AG04449 (cell line): ENCODE measurements around the gene NAALADL1.

ENCODE experiments used
- CTCF ChIA-PET: fragments of 350-600 bp; formaldehyde crosslinking; extraction: SDS; loops from one replicate; lab custom pipeline; 2021; ENCODE audit warnings: antibody characterized with exemption; lab: Yijun Ruan, JAX
- POLR2A ChIA-PET: fragments of 400-600, 350-600 bp; formaldehyde crosslinking; extraction: SDS; loops from one replicate; lab custom pipeline; 2020; ENCODE audit warnings: antibody characterized with exemption, inconsistent platforms; lab: Yijun Ruan, JAX
- DNase-seq: peaks from one replicate; pipeline ENCODE4 v3.0.0-alpha.2; 2010; ENCODE audit warnings: low read depth, low spot score
- H3K4me3 ChIP-seq: 2 replicates; pipeline ENCODE4 v1.5.1; 2011; ENCODE audit warnings: low read depth, mild to moderate bottlenecking, control low read depth, low read length
- CTCF ChIP-seq: IDR thresholded peaks from one replicate; pipeline ENCODE4 v1.5.1; 2011; ENCODE audit warnings: mild to moderate bottlenecking, moderate library complexity, low read length, control low read depth, inconsistent platforms; ENCODE audit not compliant: insufficient read depth; ENCODE audit errors: missing control alignments

The NAALADL1 gene

GRCh38 chr11:65084598-65085375, 26.4 kb upstream of the NAALADL1 start:
- POLR2A ChIA-PET = interaction anchor here (0.7 kb wide), 1 partner anchor 12 kb away, joined by 4 read pairs; the partner anchor contains the start of gene VPS51
- CTCF ChIA-PET = interaction anchor here (0.8 to 1.3 kb wide), 6 partner anchors 10 to 71 kb away, joined by 3 to 9 read pairs (median 4); partner anchors contain the start of gene ARL2
- H3K4me3 ChIP-seq = peak overlapping the region; percentile 97
- no peak for DNase-seq
- no peak for TF ChIP-seq CTCF

GRCh38 chr11:65083834-65084597, 25.7 kb upstream of the NAALADL1 start, which contains the start of the genes CDCA5 and ZFPL1:
Gene CDCA5, minus strand, starts transcription at chr11:65084040. Its CDS starts 62 bp downstream, at chr11:65083978.
Gene ZFPL1, plus strand, starts transcription at chr11:65084222. Its CDS starts 477 bp downstream, at chr11:65084699.
- ChIA-PET CTCF (interaction anchor here (1.1 to 2.5 kb wide), 3 partner anchors 11 to 70 kb away, joined by 4 to 12 read pairs (median 7); partner anchors contain the start of gene ARL2), POLR2A (interaction anchor here (1.4 kb wide), 1 partner anchor 11 kb away, joined by 4 read pairs; no protein-coding TSS in a partner anchor)
- peak; percentile 59 for DNase-seq
- H3K4me3 ChIP-seq = peak within 1 kb of the TSS; percentile 97
- no peak for TF ChIP-seq CTCF

GRCh38 chr11:65083134-65083833, 24.9 kb upstream of the NAALADL1 start:
- peak overlapping the region; percentile 97 for H3K4me3 ChIP-seq
- DNase-seq = no peak
- no peak for TF ChIP-seq CTCF
- CTCF ChIA-PET = interaction anchor here (1.1 to 2.5 kb wide), 3 partner anchors 12 to 69 kb away, joined by 4 to 12 read pairs (median 7); partner anchors contain the start of gene ARL2
- POLR2A ChIA-PET = interaction anchor here (1.4 kb wide), 1 partner anchor 12 kb away, joined by 4 read pairs; no protein-coding TSS in a partner anchor

- ChIA-PET CTCF (interaction anchor here (1.0 to 1.5 kb wide), 3 partner anchors 24 to 65 kb away, joined by 3 to 5 read pairs (median 5); partner anchors contain the start of gene ARL2), POLR2A (no interaction called here)
- no peak for DNase-seq
- H3K4me3 ChIP-seq = no peak overlapping the region
- no peak for TF ChIP-seq CTCF
Observed at GRCh38 chr11:65078786-65079342, 20.5 kb upstream of the NAALADL1 start.

GRCh38 chr11:65078151-65078550, 19.8 kb upstream of the NAALADL1 start:
- ChIA-PET CTCF (interaction anchor here (1.5 to 1.6 kb wide), 2 partner anchors 21 to 64 kb away, joined by 3 to 5 read pairs; partner anchors contain the start of gene ARL2), POLR2A (no interaction called here)
- H3K4me3 ChIP-seq = no peak overlapping the region
- DNase-seq = no peak
- TF ChIP-seq CTCF = peak; percentile 54
